Endothelial cell (in vitro differentiated cells): Measurements from ENCODE around the gene SLC18A2. TPM values are rescaled to one million over a fixed set of nuclear protein-coding genes. Genes with fewer than 3 reads are reported as not detected.

Experiments used
- DNase-seq: peaks from one replicate; pipeline ENCODE4 v3.0.0; 2021; ENCODE audit warnings: low spot score
- H3K27ac Mint-ChIP-seq: one replicate; pipeline ENCODE4 v1.8.0; 2021; ENCODE audit warnings: mixed read lengths, inconsistent platforms; ENCODE audit not compliant: unreplicated experiment
- H3K27me3 Mint-ChIP-seq: one replicate; pipeline ENCODE4 v1.8.0; 2021; ENCODE audit warnings: mild to moderate bottlenecking, moderate library complexity, mixed read lengths, inconsistent platforms; ENCODE audit not compliant: unreplicated experiment
- H3K36me3 Mint-ChIP-seq: one replicate; pipeline ENCODE4 v1.8.0; 2021; ENCODE audit warnings: mild to moderate bottlenecking, low read depth, mixed read lengths, inconsistent platforms; ENCODE audit not compliant: unreplicated experiment
- H3K4me1 Mint-ChIP-seq: one replicate; pipeline ENCODE4 v1.8.0; 2021; ENCODE audit warnings: mild to moderate bottlenecking, mixed read lengths, inconsistent platforms; ENCODE audit not compliant: unreplicated experiment
- H3K4me3 Mint-ChIP-seq: one replicate; pipeline ENCODE4 v1.8.0; 2021; ENCODE audit warnings: mild to moderate bottlenecking, mixed read lengths, inconsistent platforms; ENCODE audit not compliant: unreplicated experiment
- H3K9me3 Mint-ChIP-seq: one replicate; pipeline ENCODE4 v1.8.0; 2021; ENCODE audit warnings: mixed read lengths, inconsistent platforms; ENCODE audit not compliant: unreplicated experiment
- total RNA-seq: library from RNA; stranded (reverse); fragmentation: NEBNext Ultra II Directional; extraction: Animal tissue kit (Norgen Biotek cat#: 25700); gene quantifications from one replicate; pipeline ENCODE4 v1.2.1, GENCODE V29; 2021; ENCODE audit not compliant: unreplicated experiment
- TF ChIP-seq, protein P1 (sequence below): fragments of 200-600 bp; sonication (generic); IDR thresholded peaks from one replicate; pipeline ENCODE4 v1.5.0; 2021; ENCODE audit warnings: antibody characterized with exemption; ENCODE audit not compliant: unreplicated experiment

The SLC18A2 gene
- total RNA-seq, 1 donor from 2014 or later = 1.3 TPM

DNA sequence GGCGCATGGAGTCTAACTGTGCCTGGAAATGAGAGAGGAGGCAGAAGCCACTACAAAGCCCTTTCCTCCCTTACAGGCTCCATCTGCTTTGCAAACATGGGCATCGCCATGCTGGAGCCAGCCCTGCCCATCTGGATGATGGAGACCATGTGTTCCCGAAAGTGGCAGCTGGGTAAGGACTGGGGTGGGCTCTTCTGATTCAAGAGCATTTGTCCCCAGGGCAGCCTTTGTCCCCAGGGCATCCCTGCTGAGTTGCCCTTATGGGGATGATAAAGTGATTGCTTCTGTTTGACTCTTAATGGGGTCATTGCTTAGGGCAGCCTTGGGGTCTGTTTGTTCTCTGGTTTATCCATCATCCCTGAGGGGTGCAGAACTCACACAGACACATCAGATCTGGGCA is 16.8 kb downstream of the SLC18A2 start:
- H3K36me3 Mint-ChIP-seq = no peaks in the 10 kb centered on the region
- H3K4me1 Mint-ChIP-seq = peaks cover 25% of the 10 kb centered on the region
- DNase-seq = no peak
- no peaks in the 10 kb centered on the region for H3K9me3 Mint-ChIP-seq
- H3K27me3 Mint-ChIP-seq = no peaks in the 10 kb centered on the region
- no peak overlapping the region for H3K27ac Mint-ChIP-seq
- no peak overlapping the region for H3K4me3 Mint-ChIP-seq
- TF ChIP-seq, protein P1, sequence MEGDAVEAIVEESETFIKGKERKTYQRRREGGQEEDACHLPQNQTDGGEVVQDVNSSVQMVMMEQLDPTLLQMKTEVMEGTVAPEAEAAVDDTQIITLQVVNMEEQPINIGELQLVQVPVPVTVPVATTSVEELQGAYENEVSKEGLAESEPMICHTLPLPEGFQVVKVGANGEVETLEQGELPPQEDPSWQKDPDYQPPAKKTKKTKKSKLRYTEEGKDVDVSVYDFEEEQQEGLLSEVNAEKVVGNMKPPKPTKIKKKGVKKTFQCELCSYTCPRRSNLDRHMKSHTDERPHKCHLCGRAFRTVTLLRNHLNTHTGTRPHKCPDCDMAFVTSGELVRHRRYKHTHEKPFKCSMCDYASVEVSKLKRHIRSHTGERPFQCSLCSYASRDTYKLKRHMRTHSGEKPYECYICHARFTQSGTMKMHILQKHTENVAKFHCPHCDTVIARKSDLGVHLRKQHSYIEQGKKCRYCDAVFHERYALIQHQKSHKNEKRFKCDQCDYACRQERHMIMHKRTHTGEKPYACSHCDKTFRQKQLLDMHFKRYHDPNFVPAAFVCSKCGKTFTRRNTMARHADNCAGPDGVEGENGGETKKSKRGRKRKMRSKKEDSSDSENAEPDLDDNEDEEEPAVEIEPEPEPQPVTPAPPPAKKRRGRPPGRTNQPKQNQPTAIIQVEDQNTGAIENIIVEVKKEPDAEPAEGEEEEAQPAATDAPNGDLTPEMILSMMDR = no peak

DNA sequence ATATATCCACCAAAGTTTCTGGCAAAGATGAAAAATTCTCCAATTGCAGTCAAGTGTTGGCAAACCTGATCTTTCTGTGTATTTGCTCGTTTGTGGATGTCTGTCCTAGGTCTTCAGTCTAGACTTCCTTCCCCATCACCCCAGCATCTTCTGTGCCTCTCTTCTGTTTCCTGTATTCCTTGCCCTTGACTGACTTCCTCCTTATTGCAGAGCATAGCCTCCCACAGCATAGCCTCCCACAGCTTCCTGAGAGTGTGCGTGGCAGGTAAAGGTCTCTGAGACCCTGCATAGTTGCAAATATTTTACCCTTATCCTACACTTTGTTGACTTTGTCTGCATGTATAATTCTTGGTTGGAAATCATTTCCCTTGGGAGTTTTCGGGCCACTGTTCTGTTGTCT is 18.4 kb downstream of the SLC18A2 start:
- Mint-ChIP-seq H3K4me3 (no peak overlapping the region), H3K27ac (no peak overlapping the region), H3K27me3 (no peaks in the 10 kb centered on the region), H3K4me1 (peaks cover 25% of the 10 kb centered on the region), H3K36me3 (no peaks in the 10 kb centered on the region), H3K9me3 (no peaks in the 10 kb centered on the region)
- DNase-seq = no peak
- TF ChIP-seq, protein P1 = no peak

DNA sequence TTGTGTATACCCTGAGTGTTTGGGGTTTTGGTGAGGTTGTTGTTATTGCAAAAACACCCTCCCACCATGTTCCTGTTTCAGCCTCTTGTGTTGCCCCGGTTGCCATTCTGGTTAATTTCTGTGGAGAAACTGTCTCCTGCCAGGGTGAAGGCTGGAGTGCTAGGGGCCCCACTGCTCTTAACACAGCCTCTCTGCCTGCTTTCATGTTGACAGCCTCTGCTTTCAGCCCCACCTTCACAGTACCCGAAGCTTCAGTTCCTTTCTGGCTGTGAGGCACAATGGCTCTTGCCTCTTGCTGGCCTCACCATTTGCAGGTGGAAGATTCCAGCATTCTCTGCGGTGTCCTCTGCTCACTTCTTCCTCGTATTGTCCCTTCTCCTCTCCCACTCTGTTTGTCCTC is 19.2 kb downstream of the SLC18A2 start:
- no peak for DNase-seq
- Mint-ChIP-seq H3K9me3 (no peaks in the 10 kb centered on the region), H3K4me1 (peaks cover 21% of the 10 kb centered on the region), H3K36me3 (no peaks in the 10 kb centered on the region), H3K27ac (no peak overlapping the region), H3K27me3 (peaks cover 3% of the 10 kb centered on the region), H3K4me3 (no peak overlapping the region)
- TF ChIP-seq, protein P1 = no peak

DNA sequence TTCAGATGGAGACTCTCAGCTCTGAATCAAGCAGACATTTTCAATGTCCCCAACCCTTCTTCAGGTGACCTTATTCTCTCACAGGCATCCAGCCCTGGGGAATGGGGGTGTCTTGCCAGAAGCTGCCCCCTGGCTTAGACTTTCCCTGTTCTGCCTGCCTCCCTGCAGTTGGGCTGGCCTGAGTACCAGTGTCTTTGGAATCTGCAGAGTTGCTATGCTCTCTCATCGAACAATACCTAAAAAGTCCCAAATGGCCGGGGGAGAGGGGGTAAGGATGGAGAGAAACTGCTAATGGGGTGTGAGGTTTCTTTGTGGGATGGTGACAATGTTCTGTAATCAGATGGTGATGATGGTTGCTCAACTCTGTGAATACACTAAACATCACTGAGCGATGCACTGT is 20.6 kb downstream of the SLC18A2 start:
- peaks cover 21% of the 10 kb centered on the region for H3K4me1 Mint-ChIP-seq
- H3K27ac Mint-ChIP-seq = no peak overlapping the region
- no peak overlapping the region for H3K4me3 Mint-ChIP-seq
- DNase-seq = no peak
- H3K36me3 Mint-ChIP-seq = no peaks in the 10 kb centered on the region
- no peaks in the 10 kb centered on the region for H3K9me3 Mint-ChIP-seq
- peaks cover 3% of the 10 kb centered on the region for H3K27me3 Mint-ChIP-seq
- TF ChIP-seq, protein P1 = no peak

DNA sequence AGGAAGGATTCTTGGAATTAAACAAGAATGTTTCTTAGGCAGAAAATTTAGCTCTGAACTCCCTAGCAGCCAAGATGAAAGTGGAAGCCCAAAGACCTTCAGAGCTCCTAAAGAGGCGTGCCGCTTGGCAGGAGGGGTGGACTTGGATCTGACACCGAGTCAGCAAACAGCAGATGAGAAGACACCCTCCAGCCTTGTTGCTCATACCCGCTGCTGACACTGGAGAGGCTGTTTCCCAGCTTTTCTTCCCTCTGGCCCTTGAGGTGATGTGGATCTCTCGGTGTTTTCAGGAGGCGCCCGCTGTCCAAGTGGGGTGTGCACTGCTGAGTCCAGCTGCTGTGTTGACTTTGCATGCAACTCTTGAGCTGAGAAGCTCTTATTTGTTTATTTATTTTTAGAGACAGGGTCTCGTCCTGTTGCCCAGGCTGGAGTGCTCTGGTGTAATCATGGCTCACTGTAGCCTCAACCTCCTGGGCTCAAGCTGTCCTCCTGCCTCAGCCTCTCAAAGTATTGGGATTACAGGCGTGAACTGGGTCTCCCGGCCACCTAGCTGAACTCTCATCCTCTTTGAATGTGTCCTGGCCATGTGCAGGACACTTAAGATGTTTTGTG is 21.5 kb downstream of the SLC18A2 start:
- H3K4me3 Mint-ChIP-seq = no peak overlapping the region
- TF ChIP-seq, protein P1 = no peak
- H3K4me1 Mint-ChIP-seq = peaks cover 21% of the 10 kb centered on the region
- no peak overlapping the region for H3K27ac Mint-ChIP-seq
- H3K9me3 Mint-ChIP-seq = no peaks in the 10 kb centered on the region
- no peak for DNase-seq
- no peaks in the 10 kb centered on the region for H3K36me3 Mint-ChIP-seq
- H3K27me3 Mint-ChIP-seq = peaks cover 3% of the 10 kb centered on the region
